HG03575 (cell line): ENCODE data around the gene IL1RAPL1.

Experiments used
- ATAC-seq: cut with Tn5 transposase; IDR thresholded peaks from one replicate; pipeline ENCODE4 v1.9.1; 2021; ENCODE audit not compliant: unreplicated experiment, insufficient number of reproducible peaks, low FRiP score; ENCODE audit errors: extremely low read depth

The IL1RAPL1 gene

DNA sequence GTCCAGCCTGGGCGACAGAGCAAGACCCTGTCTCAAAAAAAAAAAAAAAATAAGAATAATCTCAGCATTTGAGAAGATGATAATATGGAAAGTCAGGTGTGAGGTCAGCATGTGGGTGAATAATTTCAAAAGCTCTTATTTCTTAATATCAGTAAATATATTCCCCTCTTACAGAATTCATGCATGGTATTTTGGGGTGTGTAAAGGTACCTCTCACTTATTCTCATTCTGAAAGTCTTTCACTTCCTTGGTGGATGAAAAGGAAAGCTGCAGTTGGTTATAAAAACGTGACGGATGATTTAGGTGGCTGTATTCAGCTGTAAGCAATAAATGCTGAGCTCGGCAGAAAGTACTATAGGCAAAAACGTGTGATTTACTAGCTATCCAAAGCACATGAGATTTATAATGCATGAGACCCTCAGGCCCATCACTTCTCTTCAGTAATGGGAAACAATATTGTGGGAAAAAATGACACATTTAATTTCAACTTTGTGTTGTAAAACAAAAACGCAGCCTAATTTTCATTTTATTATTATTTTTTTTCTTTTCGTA lies 1275.0 kb downstream of the IL1RAPL1 start:
- no peak for ATAC-seq

- ATAC-seq: no peak
These were observed 1280.7 kb downstream of the IL1RAPL1 start for GRCh38 chrX:29867971-29868370.

GRCh38 chrX:29869837-29870236 lies 1282.6 kb downstream of the IL1RAPL1 start:
- no peak for ATAC-seq

GRCh38 chrX:29870608-29871007 lies 1283.4 kb downstream of the IL1RAPL1 start:
- ATAC-seq: no peak

DNA sequence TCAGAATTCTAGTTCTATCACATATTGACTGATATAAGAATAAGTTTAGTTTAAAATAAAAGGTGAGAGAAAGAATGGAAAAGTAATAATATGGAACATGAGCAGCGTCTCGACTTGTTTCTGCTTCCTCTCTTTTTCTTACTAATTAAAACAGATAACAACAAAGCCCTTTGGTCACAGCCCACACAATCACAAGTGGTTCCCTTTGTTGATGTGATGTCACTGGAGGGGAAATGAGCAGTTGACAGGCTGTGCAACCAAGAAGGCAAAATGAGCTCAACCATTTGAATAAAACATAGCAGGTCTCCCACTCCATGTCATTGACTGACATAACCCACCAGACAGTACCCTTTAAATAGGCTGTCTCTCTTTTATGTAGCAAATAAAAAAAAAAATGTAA lies 1285.6 kb downstream of the IL1RAPL1 start:
- no peak for ATAC-seq

DNA sequence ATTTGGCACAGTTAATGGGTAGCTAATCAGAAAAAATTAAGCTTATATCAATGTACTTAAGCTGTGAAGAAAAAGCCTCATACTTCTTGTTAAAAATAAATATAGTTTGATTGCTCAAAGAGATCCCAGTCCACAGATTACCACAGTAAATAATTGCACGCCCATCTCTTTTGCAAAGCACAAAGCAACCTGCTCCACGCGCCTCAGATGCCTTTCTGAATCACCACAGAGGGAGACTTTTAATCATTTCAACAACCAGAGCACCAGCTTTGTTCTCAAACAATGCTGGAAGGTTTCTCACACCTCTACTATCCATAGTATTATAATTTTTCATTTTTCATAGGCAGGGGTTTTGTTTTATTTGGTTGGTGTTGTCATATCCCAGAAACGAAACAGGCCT lies 1289.5 kb downstream of the IL1RAPL1 start:
- no peak for ATAC-seq

DNA sequence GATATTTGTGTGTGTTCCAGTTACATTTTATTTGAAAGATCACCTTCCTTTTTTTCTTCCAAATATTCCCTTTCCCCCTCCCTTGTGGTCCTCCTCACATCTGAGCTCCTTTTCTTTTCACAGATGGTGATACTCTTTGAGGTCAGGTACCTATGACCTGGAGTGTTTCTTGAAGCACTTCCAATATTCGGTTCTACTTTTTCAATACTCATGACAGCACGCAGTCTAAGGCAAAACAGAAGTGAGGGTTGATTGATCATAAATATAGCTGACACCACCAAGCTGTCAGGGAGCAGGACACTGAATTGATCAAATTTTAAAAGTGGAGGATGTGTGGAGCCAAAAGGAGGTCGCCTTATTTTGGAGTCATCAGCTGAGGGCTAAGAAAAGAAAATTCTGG lies 1293.7 kb downstream of the IL1RAPL1 start:
- no peak for ATAC-seq

DNA sequence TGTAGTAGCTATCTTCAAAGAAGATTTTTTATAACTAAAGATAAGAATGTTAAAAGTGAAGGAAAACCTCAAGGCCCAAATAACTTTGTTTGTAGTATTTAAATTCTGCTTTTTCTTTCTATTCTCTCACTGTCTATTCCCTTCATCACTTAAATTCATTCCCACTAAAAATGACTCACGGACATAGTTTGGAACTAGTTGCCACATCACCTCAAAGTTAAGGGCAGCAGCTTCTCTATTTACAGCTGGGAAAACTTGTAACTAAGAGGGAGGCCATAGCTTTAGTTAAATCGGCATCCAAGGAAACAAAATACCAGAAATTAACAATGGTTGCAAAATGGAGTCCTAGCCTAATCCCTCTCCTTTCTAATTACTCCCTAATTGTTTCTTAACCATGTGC lies 1302.8 kb downstream of the IL1RAPL1 start:
- ATAC-seq: no peak

GRCh38 chrX:29890646-29891200 lies 1303.5 kb downstream of the IL1RAPL1 start:
- ATAC-seq: no peak

GRCh38 chrX:29902004-29902403 lies 1314.8 kb downstream of the IL1RAPL1 start:
- no peak for ATAC-seq

GRCh38 chrX:29903360-29903759 lies 1316.1 kb downstream of the IL1RAPL1 start:
- ATAC-seq: no peak

DNA sequence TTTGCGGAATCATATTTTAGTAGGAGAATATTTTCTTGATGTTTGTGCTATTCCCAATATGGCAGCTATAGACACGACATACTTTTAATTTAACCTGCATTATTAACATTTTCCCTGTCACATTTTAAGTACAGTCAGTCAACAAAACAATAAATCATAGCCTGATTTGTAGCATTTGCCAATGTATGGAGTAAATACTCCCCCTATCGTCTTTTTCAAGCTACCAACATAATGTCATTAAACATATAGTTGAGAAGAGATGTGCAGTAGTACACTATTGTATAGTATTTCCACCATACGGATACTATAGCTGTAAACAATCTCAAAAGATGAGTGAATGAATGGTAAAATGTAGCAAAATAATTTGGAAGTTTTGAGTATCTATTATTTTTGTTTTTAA lies 1324.4 kb downstream of the IL1RAPL1 start:
- no peak for ATAC-seq

DNA sequence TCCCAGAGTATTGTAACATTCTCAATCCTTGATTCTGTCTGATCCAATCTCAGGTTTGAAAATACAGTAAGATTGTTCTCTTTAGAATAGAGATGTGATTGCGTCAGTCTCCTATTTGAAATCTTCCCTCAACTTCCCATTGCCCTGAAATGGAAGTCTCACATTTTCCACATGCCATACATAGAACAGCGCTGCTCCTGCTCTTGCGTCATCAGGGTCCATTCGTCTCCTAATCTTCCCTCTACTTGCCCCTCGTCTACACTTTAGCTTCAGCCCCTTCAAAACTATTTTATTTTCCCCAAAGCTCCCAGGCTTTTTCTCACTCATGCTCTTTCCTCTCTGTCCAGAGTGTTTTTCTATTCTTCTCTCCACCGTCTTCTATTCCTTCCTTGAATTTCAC lies 1326.4 kb downstream of the IL1RAPL1 start:
- ATAC-seq: no peak

- ATAC-seq: no peak
These were observed 1335.4 kb downstream of the IL1RAPL1 start for GRCh38 chrX:29922607-29923006.

DNA sequence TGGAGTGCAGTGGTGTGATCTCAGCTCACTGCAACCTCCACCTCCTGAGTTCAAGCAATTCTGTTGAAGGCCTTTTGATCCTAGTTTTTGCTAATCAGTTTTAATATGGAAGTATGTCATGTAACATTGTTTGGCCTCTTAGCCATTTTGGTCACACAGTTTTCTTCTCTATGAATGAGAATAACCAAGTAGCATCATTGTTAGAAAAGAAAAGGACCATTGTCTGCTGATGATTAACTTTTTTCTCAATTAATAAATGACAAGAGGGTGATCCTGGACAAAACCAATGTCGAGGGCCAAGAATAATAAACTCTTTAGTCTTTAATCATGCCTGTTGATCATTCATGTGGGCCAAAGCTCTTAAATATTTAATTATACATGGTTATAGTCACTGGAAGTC lies 1338.8 kb downstream of the IL1RAPL1 start:
- ATAC-seq: no peak

DNA sequence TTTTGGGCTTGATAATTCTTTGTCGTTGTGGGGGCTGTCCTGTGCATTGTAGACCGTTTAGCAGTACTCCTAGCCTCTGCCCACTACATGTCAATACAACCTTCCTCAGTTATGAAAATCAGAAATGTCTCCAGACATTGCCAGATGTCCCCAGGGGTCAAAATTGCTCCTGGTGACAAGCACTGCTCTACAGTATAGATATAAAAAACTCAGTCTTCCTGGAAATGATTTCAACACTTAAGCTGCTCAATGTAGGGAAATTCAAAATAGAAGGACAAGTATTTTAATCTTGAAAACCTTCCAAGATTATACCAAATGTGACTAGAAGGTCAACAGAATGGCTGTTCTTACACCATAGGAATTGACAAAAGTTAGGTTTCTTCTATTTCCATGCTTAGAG lies 1339.4 kb downstream of the IL1RAPL1 start:
- no peak for ATAC-seq

DNA sequence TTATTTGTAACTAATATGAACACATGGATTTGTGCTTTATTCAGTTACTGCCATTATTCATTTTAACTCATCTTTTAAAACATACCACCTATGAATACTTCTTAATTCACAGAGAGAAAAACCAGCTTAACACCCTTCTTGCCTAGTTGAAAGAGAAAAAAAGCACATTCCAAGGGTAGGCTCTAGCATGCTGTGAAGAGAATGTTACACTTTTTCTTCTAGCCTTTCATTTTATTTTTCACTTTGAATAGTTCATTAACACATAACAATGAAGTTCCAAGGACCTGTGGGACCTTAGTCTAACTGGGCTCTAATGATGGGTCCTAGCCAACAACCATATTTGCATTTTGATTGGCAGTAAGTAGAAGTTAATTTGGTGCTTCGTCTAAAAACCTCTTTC lies 1348.2 kb downstream of the IL1RAPL1 start:
- ATAC-seq: no peak

DNA sequence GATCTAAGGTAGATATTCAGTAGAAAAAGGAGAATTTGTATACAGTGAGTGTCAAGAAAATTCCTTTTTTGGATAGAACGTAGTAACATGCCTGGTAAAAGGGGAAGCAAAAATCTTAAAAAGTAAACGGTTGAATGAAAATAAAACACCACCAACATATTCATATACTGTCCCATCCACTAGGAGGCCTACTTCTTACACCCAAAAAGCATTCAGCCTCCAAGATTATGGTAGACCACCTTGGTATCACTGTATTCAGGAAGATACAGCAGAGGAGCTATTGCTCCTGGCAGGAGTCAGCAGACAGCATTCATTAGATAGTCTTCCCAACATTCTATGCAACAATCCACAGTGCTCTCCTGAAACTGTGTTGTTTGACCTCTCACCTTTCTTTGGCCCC lies 1353.5 kb downstream of the IL1RAPL1 start:
- ATAC-seq: no peak

DNA sequence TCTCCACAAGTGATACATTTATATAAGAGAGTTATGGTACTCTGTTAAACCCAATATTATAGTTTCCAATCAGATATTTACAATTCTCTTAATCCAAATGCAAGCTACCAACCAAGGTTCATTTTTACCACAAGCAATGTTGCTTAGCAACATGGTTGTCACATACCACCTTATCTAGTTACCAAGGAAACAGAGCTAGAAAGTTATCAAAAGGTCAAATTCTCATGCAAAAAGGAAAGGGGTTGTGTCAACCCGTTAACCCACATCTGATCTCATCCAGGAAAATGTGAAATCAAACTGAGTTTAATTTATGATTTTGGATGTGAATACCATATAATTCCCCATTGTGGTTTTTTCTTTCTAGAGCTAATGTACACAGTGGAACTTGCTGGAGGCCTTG lies 1354.0 kb downstream of the IL1RAPL1 start:
- ATAC-seq: no peak

- ATAC-seq: no peak
These were observed 1360.0 kb downstream of the IL1RAPL1 start for GRCh38 chrX:29947225-29947624.

DNA sequence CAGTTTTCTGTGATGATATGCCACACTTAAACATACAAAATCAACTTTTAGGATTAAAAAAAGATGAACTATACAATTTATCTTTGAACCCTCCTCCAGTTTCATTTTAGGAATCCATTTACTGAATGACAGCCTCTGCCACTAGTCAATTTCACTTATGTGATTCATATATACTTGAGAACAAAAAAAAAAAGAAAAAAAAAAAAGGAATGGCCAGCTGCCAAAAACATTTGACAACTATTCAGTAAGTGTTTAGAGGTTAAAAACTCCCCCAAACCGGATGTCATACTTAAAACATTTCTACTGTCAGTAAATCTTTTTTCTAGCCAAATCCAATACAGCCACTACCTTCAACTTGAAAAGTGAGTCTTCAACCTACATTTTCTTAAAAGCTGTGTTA lies 1361.4 kb downstream of the IL1RAPL1 start:
- ATAC-seq: no peak
